ENCODE results near the gene GXYLT1. TPM values are rescaled to one million over a fixed set of nuclear protein-coding genes. Genes with fewer than 3 reads are reported as not detected.
"Not testable (repeated sequence)": the region's sequence is repeated elsewhere in the genome, so short reads cannot be mapped to it uniquely, and the experiment has no call there.

Gene GXYLT1
- total RNA-seq, 1 experiment from 2014 or later: 28.1 TPM

GRCh38 chr12:42119085-42119633, 25.5 kb downstream of the GXYLT1 start:
- intact Hi-C loops (cut with micrococcal nuclease; ENCODE audit: unreplicated experiment): no loop called here
- Mint-ChIP-seq H3K27me3 (ENCODE audit: insufficient read depth, unreplicated experiment) (no peaks in the 10 kb centered on the region), H3K4me1 (ENCODE audit: low read depth, unreplicated experiment) (no peaks in the 10 kb centered on the region), H3K36me3 (ENCODE audit: insufficient read depth, unreplicated experiment) (peaks cover 19% of the 10 kb centered on the region), H3K4me3 (ENCODE audit: unreplicated experiment) (no peak overlapping the region), H3K27ac (ENCODE audit: unreplicated experiment) (no peak overlapping the region), H3K9me3 (ENCODE audit: unreplicated experiment) (peaks cover 15% of the 10 kb centered on the region)
- no peak for DNase-seq
- Histone ChIP-seq H3K36me3 (ENCODE audit: control insufficient read depth, insufficient read depth, low read length) (no peaks in the 10 kb centered on the region; the same call in 1 of the 2 replicates), H3K4me1 (peaks cover under 1% of the 10 kb centered on the region; the same call in 1 of the 2 replicates), H3K9me3 (no peaks in the 10 kb centered on the region), H3K4me3 (ENCODE audit: low read depth, low read length) (no peak overlapping the region), H3K27me3 (replicated peaks; ENCODE audit: control insufficient read depth, insufficient read depth, low read length) (no peaks in the 10 kb centered on the region)
- POLR2A ChIA-PET: no interaction called here
- CTCF ChIA-PET: no interaction called here
- TF ChIP-seq CTCF (IDR thresholded peaks at IDR 0.05; ENCODE audit: insufficient read depth in 1 of 2, low read depth in 1 of 2, low read length in 1 of 2, severe bottlenecking in 1 of 2, unreplicated experiment in 1 of 2): no peak
- no TSS peak for BruUV-seq (replicated peaks)

GRCh38 chr12:42118136-42118879, 26.4 kb downstream of the GXYLT1 start:
- H3K4me1 ChIP-seq: no peaks in the 10 kb centered on the region
- H3K9me3 Mint-ChIP-seq (ENCODE audit: unreplicated experiment): peaks cover 15% of the 10 kb centered on the region
- no TSS peak for BruUV-seq (replicated peaks)
- ChIA-PET POLR2A (no interaction called here), CTCF (no interaction called here)
- TF ChIP-seq CTCF (IDR thresholded peaks at IDR 0.05; ENCODE audit: insufficient read depth in 1 of 2, low read depth in 1 of 2, low read length in 1 of 2, severe bottlenecking in 1 of 2, unreplicated experiment in 1 of 2): no peak
- no peaks in the 10 kb centered on the region for H3K9me3 ChIP-seq
- H3K27me3 Mint-ChIP-seq (ENCODE audit: insufficient read depth, unreplicated experiment): no peaks in the 10 kb centered on the region
- H3K4me3 Mint-ChIP-seq (ENCODE audit: unreplicated experiment): no peak overlapping the region
- no peak overlapping the region for H3K27ac Mint-ChIP-seq (ENCODE audit: unreplicated experiment)
- DNase-seq: no peak
- peaks cover 19% of the 10 kb centered on the region for H3K36me3 Mint-ChIP-seq (ENCODE audit: insufficient read depth, unreplicated experiment)
- no peaks in the 10 kb centered on the region; the same call in 1 of the 2 replicates for H3K36me3 ChIP-seq (ENCODE audit: control insufficient read depth, insufficient read depth, low read length)
- no peaks in the 10 kb centered on the region for H3K4me1 Mint-ChIP-seq (ENCODE audit: low read depth, unreplicated experiment)
- H3K27me3 ChIP-seq (replicated peaks; ENCODE audit: control insufficient read depth, insufficient read depth, low read length): no peaks in the 10 kb centered on the region
- intact Hi-C loops (cut with micrococcal nuclease; ENCODE audit: unreplicated experiment): no loop called here
- H3K4me3 ChIP-seq (ENCODE audit: low read depth, low read length): no peak overlapping the region

- H3K27me3 Mint-ChIP-seq (ENCODE audit: insufficient read depth, unreplicated experiment): no peaks in the 10 kb centered on the region
- Histone ChIP-seq H3K4me3 (ENCODE audit: low read depth, low read length) (no peak overlapping the region), H3K4me1 (no peaks in the 10 kb centered on the region), H3K27me3 (replicated peaks; ENCODE audit: control insufficient read depth, insufficient read depth, low read length) (no peaks in the 10 kb centered on the region), H3K36me3 (ENCODE audit: control insufficient read depth, insufficient read depth, low read length) (no peaks in the 10 kb centered on the region), H3K9me3 (no peaks in the 10 kb centered on the region)
- peaks cover 15% of the 10 kb centered on the region for H3K9me3 Mint-ChIP-seq (ENCODE audit: unreplicated experiment)
- no peak overlapping the region for H3K4me3 Mint-ChIP-seq (ENCODE audit: unreplicated experiment)
- BruUV-seq (replicated peaks): no TSS peak
- H3K36me3 Mint-ChIP-seq (ENCODE audit: insufficient read depth, unreplicated experiment): peaks cover 14% of the 10 kb centered on the region
- DNase-seq: no peak
- CTCF ChIA-PET: no interaction called here
- POLR2A ChIA-PET: no interaction called here
- TF ChIP-seq CTCF (IDR thresholded peaks at IDR 0.05; ENCODE audit: insufficient read depth in 1 of 2, low read depth in 1 of 2, low read length in 1 of 2, severe bottlenecking in 1 of 2, unreplicated experiment in 1 of 2): no peak
- intact Hi-C loops (cut with micrococcal nuclease; ENCODE audit: unreplicated experiment): no loop called here
- H3K27ac Mint-ChIP-seq (ENCODE audit: unreplicated experiment): no peak overlapping the region
- no peaks in the 10 kb centered on the region for H3K4me1 Mint-ChIP-seq (ENCODE audit: low read depth, unreplicated experiment)
Observed at GRCh38 chr12:42109031-42109430, 35.6 kb downstream of the GXYLT1 start.

- H3K4me1 Mint-ChIP-seq (ENCODE audit: low read depth, unreplicated experiment); H3K4me3 ChIP-seq (ENCODE audit: low read depth, low read length); H3K9me3 ChIP-seq; BruUV-seq (replicated peaks); POLR2A ChIA-PET; H3K27me3 Mint-ChIP-seq (ENCODE audit: insufficient read depth, unreplicated experiment); H3K9me3 Mint-ChIP-seq (ENCODE audit: unreplicated experiment); CTCF ChIA-PET; DNase-seq; H3K27ac Mint-ChIP-seq (ENCODE audit: unreplicated experiment); intact Hi-C loops (cut with micrococcal nuclease; ENCODE audit: unreplicated experiment); H3K4me3 Mint-ChIP-seq (ENCODE audit: unreplicated experiment); H3K36me3 ChIP-seq (ENCODE audit: control insufficient read depth, insufficient read depth, low read length); H3K27me3 ChIP-seq (replicated peaks; ENCODE audit: control insufficient read depth, insufficient read depth, low read length); H3K4me1 ChIP-seq: not testable (repeated sequence)
- H3K36me3 Mint-ChIP-seq (ENCODE audit: insufficient read depth, unreplicated experiment): peaks cover 14% of the 10 kb centered on the region
Observed at GRCh38 chr12:42106791-42107190, 37.9 kb downstream of the GXYLT1 start.

Data from Caco-2 (cell line).